ENCODE measurements around the gene CELSR1.
"Not testable (repeated sequence)": the region's sequence is repeated elsewhere in the genome, so short reads cannot be mapped to it uniquely, and the experiment has no call there.

The CELSR1 gene

GRCh38 chr22:46413725-46414379, 123.6 kb downstream of the CELSR1 start:
- DNase-seq: no peak

GRCh38 chr22:46411347-46411746, 126.1 kb downstream of the CELSR1 start:
- no peak for DNase-seq

DNA sequence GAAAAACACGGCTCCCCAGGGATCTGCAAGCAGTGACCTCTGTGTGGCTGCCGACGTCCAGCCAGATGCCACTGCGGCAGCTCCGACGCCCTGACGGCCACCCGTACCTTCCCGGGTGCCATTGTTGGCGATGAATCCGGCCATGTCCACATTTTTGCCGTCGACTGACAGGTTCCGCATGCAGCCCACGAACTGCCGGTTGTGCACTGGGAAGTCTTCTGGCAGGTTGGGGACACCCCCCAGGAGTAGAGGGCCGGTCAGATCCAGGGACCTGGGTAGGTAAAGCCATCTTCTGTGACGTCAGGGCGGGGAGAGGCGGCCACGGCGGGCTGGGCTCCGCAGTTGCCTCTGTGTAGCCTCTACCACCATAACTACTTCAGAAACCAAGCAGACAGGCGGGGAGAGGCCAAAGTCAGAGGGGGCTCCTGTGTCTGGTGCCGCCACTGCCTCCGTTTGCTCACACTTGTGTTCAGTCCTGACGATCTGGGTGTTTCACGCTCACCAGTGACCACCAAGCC, 127.1 kb downstream of the CELSR1 start:
- no peak for DNase-seq

- no peak for DNase-seq
Observed at GRCh38 chr22:46409631-46410210, 127.7 kb downstream of the CELSR1 start.

DNA sequence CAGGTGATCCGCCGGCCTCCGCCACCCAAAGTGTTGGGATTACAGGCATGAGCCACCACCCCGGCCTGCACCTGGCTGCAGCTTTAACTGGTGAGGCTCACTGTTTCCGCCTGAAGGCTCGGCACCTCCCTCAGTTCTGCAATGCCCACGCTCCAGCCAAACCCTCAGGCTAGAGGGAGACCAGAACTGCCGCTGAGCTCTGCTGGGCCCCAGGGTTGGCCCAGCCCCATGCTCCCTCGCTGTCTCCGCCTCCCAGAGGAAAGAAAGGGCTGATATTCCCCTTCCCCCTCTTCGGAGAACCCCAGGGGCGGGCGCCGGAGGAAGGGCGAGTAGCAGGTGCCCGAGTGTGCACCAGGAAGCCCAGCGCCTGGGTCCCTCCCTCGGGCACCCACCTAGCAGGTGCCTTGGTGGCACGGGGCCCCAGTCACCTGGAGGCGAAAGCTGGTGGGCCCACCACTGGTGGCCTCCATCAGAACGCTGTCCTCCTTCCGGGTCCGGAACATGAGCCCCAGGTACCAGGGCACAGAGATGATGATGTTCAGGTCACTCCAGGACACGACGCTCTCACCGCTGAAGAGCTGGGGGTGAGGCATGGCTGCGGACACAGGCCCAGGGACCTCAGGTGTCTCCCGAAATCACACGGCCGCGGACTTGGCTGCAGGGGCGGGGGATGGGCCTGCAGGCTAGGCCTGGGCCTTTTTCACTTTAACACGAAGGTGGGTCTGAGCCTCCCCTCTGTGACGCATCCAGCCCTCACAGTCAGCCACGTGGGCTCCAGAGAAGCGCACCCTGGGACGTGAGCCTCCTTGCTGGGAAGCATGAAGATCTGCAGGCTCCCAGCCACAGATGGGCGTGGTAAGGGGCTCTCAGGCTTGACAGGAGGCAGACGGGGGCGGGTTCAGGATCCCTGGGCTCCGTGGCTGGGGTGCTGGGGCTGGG, 128.6 kb downstream of the CELSR1 start:
- no peak for DNase-seq

DNA sequence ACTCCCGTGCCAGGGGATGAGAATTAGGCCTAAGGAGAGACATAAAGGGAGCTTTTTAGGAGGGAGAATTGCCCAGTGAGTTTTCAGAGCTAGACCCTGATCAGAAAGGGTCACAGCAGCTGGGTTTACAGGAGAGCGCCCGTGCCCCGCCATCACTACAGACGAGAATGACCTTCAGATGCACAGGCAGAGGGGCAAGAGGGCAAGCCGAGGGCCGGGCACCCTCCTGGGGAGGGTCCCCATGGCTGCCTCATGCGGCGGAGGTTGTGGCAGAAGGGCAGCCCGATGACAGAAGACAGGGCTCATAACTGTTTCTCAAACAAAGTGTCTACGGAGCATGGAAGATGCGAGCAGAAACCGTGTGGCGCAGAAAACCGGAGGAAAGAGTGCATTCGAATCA, 129.7 kb downstream of the CELSR1 start:
- no peak for DNase-seq

GRCh38 chr22:46406791-46407190, 130.6 kb downstream of the CELSR1 start:
- DNase-seq: no peak

DNA sequence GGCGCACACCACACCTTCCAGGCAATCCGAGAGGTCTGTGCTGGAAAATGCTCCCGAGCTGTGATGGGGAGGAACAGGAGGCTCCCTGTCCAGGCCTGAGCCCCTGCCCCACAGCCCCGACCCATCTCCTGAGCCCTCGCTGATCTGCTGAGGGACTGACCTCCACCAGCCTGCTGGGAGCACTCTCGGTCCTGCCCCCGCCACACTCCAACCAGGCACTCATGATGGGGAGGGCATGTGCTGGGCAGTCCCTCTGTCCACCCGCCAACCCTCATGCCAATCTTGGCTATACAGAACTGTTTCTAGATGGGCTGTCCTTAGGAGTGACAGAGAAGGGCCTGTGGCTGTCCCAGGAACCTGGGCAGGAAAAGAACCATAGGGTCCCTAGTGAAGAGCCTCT, 131.1 kb downstream of the CELSR1 start:
- DNase-seq: no peak

DNA sequence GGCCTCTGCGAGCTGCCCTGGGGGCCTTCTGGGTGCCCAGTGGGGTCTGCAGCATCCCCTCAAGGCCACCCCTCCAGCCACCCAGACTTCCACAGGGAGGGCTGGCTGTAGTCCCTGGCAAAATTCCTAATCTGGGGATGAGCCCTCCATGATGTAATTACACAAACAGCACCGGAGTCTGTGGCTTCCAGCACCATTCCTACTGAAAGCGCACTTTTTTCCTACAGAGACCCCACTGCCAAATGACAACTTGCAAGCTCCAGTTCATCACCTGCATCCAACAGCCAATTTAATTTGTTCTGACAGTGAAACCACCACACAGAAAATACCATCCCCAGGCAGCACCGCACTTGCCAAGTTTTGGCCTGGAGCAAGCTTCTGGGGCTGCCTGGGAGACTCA, 131.5 kb downstream of the CELSR1 start:
- DNase-seq: no peak

DNA sequence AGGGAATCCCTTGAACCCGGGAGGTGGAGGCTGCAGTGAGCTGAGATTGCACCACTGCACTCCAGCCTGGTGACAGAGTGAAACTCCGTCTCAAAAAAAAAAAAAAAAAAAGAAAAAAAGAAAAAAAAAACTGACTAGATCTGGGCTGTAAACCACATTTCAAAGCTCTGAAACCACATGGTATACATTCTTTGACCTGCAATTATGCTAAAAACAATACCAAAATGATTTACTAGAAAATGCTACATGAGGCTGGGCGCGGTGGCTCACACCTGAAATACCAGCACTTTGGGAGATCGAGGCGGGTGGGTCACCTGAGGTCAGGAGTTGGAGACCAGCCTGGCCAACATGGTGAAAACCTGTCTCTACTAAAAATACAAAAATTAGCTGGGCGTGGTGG, 133.5 kb downstream of the CELSR1 start:
- DNase-seq: not testable (repeated sequence)

DNA sequence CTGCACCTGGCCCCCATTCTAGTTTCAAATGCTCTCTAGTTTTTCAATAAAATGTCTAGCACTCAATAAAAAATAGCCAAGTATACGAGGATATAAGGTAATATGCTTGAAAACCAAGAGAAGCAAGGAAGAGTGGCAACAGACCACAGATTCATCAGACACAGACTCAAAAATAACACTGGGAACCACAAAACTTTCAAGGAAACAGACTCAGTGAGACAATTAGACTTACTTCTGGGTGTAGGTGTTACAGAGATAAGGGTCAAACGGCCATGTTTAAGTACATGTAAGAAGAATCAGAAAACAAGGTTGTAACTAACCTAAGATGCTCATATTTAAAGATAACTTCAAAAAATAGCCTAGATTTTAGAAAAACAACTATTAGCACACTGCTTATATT, 134.9 kb downstream of the CELSR1 start:
- DNase-seq: no peak

DNA sequence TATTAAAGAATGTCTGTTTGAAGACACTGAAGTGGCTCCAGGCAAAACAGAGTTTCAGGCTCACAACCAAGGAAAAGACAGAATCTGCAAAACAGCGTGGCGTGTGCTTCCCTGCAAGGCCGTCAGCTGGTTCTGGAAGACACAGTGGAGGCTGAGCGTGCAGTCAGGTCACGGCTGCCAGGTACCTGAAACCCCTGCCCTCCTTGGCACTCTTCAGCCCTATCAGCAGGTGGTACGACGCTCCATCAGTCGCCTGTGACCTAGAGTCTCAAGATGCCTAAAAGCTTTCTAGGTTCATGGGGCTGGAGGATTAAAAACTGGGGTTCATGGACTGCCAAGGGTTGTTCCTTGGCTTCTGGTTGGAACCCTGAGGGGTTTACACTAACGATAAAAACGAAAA, 136.1 kb downstream of the CELSR1 start:
- DNase-seq: no peak

DNA sequence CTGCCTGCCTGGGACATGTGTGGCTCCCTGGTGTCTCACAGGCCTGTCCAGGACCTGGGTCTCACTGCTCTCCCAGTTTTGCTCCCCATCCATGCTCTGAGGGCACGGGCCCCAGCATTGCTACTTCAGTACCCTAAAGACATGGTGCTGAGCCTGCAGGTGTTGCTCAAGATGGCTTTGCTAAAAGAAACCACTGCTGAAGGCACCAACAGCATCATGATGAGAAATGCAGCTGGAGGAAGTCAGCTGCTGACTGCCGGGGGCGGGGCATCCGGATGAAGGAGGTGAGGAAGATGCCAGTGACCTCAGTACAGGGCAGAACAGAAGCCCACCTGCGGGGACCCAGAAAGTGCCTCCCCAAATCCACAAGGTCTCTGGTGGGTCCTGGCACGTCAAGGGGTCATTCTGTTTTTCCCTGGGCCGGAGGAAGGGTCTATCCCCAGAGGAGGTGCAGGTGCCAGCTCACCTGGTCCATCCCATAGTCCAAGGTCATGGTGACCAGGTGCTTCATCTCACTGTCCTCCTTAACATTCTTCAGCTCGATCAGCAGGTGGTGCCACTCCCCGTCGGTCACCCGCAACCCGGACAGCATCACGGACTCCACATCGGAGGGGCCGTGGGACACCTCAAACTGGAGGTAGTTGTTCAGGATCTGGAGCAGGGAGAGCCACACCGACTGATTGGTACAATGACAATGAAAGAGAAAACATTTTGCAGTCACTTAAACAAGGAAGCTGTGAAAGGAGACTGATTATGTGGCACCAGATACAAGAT, 138.0 kb downstream of the CELSR1 start:
- no peak for DNase-seq

DNA sequence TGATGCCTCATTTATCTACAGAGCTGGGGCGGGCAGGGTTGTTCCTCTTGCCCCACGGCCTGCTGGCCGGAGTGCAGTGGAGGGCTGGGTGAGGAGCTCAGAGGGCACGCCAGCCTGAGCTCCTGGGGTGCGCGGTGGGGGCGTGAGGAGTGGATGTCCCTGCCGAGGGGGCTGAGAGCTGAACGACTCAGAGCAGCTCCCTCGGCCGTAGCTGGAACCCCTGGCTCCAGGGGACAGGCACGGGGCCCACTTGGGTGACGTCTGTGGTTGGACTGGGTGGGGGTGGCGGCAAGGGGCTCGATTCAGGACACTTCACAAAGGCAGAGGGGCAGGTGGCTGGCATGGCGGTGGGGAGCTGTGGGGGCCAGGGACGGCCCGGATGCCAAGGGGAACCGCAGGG, 139.5 kb downstream of the CELSR1 start:
- DNase-seq: no peak

- DNase-seq: no peak
Observed at GRCh38 chr22:46397514-46397913, 139.9 kb downstream of the CELSR1 start.

- DNase-seq: not testable (repeated sequence)
Observed at GRCh38 chr22:46397049-46397448, 140.4 kb downstream of the CELSR1 start.

DNA sequence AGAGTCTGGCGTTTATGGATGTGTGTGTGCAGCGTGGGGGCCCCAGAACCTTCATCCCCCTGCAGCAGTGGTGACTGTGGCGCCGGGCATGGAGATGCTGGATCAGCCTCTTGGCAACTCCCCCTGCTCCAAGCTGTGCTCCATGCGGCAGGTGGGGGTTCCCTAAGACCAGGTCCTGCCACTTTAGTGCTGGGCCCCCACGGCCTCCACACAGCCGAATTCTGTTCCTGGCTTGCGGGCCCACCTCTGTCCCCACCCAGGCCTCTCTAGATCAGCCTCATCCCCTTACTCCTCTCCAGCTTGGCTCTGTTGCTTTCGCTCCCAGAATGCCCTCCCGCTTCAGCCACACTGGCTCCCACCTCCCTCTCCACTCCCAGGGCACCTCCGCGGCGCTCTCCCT, 142.3 kb downstream of the CELSR1 start:
- DNase-seq: no peak

GRCh38 chr22:46394622-46395021, 142.8 kb downstream of the CELSR1 start:
- no peak for DNase-seq

GRCh38 chr22:46393873-46394272, 143.5 kb downstream of the CELSR1 start:
- no peak for DNase-seq

GRCh38 chr22:46392137-46392844, 145.1 kb downstream of the CELSR1 start:
- no peak for DNase-seq

DNA sequence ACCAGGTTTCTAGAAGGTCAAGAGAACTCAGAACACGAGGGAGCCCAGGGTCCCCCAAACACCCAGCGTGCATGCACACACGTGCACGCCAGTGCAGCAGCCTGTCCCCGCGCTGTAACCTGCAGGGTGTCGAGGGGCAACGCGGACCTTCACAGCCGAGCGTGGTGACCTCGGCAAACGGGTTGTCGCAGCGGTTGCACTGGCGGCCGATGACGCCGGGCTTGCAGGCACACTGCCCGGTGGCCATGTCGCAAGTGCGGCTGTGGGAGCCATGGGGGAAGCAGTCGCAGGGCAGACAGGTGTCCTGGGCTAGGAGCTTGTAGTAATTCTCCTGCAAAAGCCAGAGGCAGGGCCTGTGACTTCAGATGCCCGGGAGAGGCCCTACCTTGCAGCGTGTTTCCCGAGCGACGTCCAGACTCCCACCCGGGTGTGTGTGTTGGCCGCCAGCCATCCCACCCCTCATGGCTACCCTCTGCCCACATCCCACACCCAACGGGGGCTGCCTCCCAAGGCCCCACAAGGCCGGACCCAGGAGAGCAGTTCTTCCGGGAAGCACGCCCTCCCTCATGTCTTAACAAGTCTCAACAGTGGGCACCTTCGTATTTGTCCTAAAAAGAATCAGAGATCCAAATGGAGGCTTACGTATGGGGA, 145.8 kb downstream of the CELSR1 start:
- no peak for DNase-seq

All from retina (tissue), 1 donor.